SK-N-SH (cell line): ENCODE results near the gene ITPA. TPM values are rescaled to one million over a fixed set of nuclear protein-coding genes. Genes with fewer than 3 reads are reported as not detected.
"Not testable (repeated sequence)": the region's sequence is repeated elsewhere in the genome, so short reads cannot be mapped to it uniquely, and the experiment has no call there.

Experiments used
- CTCF ChIA-PET: fragments of 300-600, 350-600 bp; formaldehyde crosslinking; extraction: SDS; loops from one replicate; lab custom pipeline; 2021; lab: Yijun Ruan, JAX
- POLR2A ChIA-PET: fragments of 350-600 bp; sonication (Branson Sonifier 250); formaldehyde crosslinking; extraction: SDS; loops from one replicate; lab custom pipeline; 2020; ENCODE audit warnings: antibody characterized with exemption, inconsistent platforms; lab: Yijun Ruan, JAX
- DNase-seq: peaks from one replicate; pipeline ENCODE4 v3.0.0; 2012
- H2AFZ ChIP-seq: fragments of 200-600 bp; sonication (generic); 2 replicates; pipeline ENCODE4 v1.8.1; 2016; ENCODE audit warnings: antibody characterized with exemption, mild to moderate bottlenecking, low read depth
- H3F3A ChIP-seq: fragments of 200-600 bp; sonication (generic); replicated peaks from 2 replicates; pipeline ENCODE3; 2016; ENCODE audit warnings: antibody characterized with exemption, mild to moderate bottlenecking; ENCODE audit not compliant: insufficient read depth
- H3K27ac ChIP-seq, 2 experiments: fragments of 200-500 bp in 1 of 2; fragments of 200-600 bp in 1 of 2; sonication (Bioruptor generic) in 1 of 2; sonication (generic), shearing (Covaris generic) in 1 of 2; 2 replicates each; pipeline versions ENCODE4 v1.5.1 to v1.6.1; 2014 to 2016; ENCODE audit warnings: low read depth in 2 of 2, inconsistent platforms in 1 of 2, low read length in 1 of 2, mild to moderate bottlenecking in 1 of 2, mixed read lengths in 1 of 2
- H3K27me3 ChIP-seq: fragments of 200-600 bp; sonication (generic), shearing (Covaris generic); 2 replicates; pipeline ENCODE4 v1.6.1; 2016; ENCODE audit warnings: mixed run types; ENCODE audit not compliant: insufficient read depth
- H3K36me3 ChIP-seq, 2 experiments: fragments of 200-500 bp in 1 of 2; fragments of 200-600 bp in 1 of 2; sonication (Bioruptor generic) in 1 of 2; sonication (generic) in 1 of 2; replicated peaks in 1 of 2; 2 replicates each; pipeline versions ENCODE3 to v1.5.1; 2014 to 2016; ENCODE audit warnings: low read length in 1 of 2, mild to moderate bottlenecking in 1 of 2; ENCODE audit not compliant: insufficient read depth in 2 of 2, control insufficient read depth in 1 of 2
- H3K4me1 ChIP-seq, 2 experiments: fragments of 200-500 bp in 1 of 2; fragments of 200-600 bp in 1 of 2; sonication (Bioruptor generic) in 1 of 2; sonication (generic), shearing (Covaris generic) in 1 of 2; 2 replicates each; pipeline versions ENCODE4 v1.5.1 to v1.6.1; 2014 to 2016; ENCODE audit warnings: low read depth in 1 of 2, low read length in 1 of 2, mixed run types in 1 of 2; ENCODE audit not compliant: insufficient read depth in 2 of 2, control insufficient read depth in 1 of 2
- H3K4me2 ChIP-seq: fragments of 200-600 bp; sonication (generic), shearing (Covaris generic); 2 replicates; pipeline ENCODE4 v1.6.1; 2017; ENCODE audit warnings: mixed run types
- H3K4me3 ChIP-seq, 2 experiments: fragments of 200-500 bp in 1 of 2; fragments of 200-600 bp in 1 of 2; sonication (Bioruptor generic) in 1 of 2; sonication (generic), shearing (Covaris generic) in 1 of 2; 2 replicates each; pipeline versions ENCODE4 v1.5.1 to v1.8.1; 2014 to 2016; ENCODE audit warnings: low read depth in 2 of 2, inconsistent platforms in 1 of 2, low read length in 1 of 2, mild to moderate bottlenecking in 1 of 2, mixed read lengths in 1 of 2, moderate library complexity in 1 of 2
- H3K79me2 ChIP-seq: fragments of 200-600 bp; sonication (generic); 2 replicates; pipeline ENCODE4 v1.8.1; 2017; ENCODE audit warnings: mild to moderate bottlenecking; ENCODE audit not compliant: insufficient read depth
- H3K9ac ChIP-seq: fragments of 200-600 bp; sonication (generic); 2 replicates; pipeline ENCODE4 v1.6.1; 2017; ENCODE audit warnings: mixed run types
- H3K9me2 ChIP-seq: fragments of 200-600 bp; sonication (generic); 2 replicates; pipeline ENCODE4 v1.6.1; 2017; ENCODE audit warnings: mixed run types
- H3K9me3 ChIP-seq: fragments of 200-600 bp; sonication (generic); 2 replicates; pipeline ENCODE4 v1.6.1; 2017; ENCODE audit warnings: mixed run types, mild to moderate bottlenecking, moderate library complexity
- H4K20me1 ChIP-seq: fragments of 200-600 bp; sonication (generic); 2 replicates; pipeline ENCODE4 v1.6.1; 2017; ENCODE audit warnings: mild to moderate bottlenecking, mixed run types; ENCODE audit not compliant: insufficient read depth
- FOXJ3 ChIP-seq: sonication (generic); formaldehyde crosslinking; IDR thresholded peaks from 2 replicates; pipeline ENCODE4 v1.5.1; 2020; ENCODE audit warnings: mild to moderate bottlenecking, missing genetic modification reagents
- FOXM1 ChIP-seq: IDR thresholded peaks from 2 replicates; pipeline ENCODE4 v1.4.0; 2012; ENCODE audit warnings: low read depth, mild to moderate bottlenecking
- IRF3 ChIP-seq: fragments of 150-350 bp; IDR thresholded peaks from 2 replicates; pipeline ENCODE4 v1.6.1; 2016; ENCODE audit warnings: mild to moderate bottlenecking, low read depth, low read length
- RFX5 ChIP-seq: IDR thresholded peaks from 2 replicates; pipeline ENCODE4 v1.6.1; 2012; ENCODE audit warnings: mild to moderate bottlenecking, improper control_type of control experiment, low read length
- USF1 ChIP-seq: IDR thresholded peaks from 2 replicates; pipeline ENCODE4 v1.4.0; 2012; ENCODE audit warnings: low read depth, borderline replicate concordance
- YY1 ChIP-seq: IDR thresholded peaks from 2 replicates; pipeline ENCODE4 v1.4.0; 2012; ENCODE audit warnings: low read depth, mild to moderate bottlenecking
- WGBS: methylation state at CpG from one replicate; pipeline ENCODE4 v1.1.6; 2017; ENCODE audit warnings: low lambda C conversion rate; 5-methylcytosine and 5-hydroxymethylcytosine counted together
- polyA plus RNA-seq, 3 experiments: library from polyadenylated mRNA; depleted of rRNA; stranded (reverse); fragments of >200 nt; gene quantifications; 2 replicates each; pipeline ENCODE4 v1.2.3, GENCODE V29; 2012
- TF ChIP-seq, protein P1 (sequence below): IDR thresholded peaks from 2 replicates; pipeline ENCODE4 v1.4.0; 2012; ENCODE audit warnings: low read depth
- TF ChIP-seq, protein P2 (sequence below): IDR thresholded peaks from 2 replicates; pipeline ENCODE4 v1.4.0; 2012; ENCODE audit warnings: low read depth, borderline replicate concordance
- TF ChIP-seq, protein P3 (sequence below): fragments of 150-350 bp; IDR thresholded peaks from 2 replicates; pipeline ENCODE4 v1.6.1; 2017; ENCODE audit warnings: antibody characterized with exemption, low read length, low read depth, borderline replicate concordance
- TF ChIP-seq, protein P4 (sequence below): fragments of 200-600 bp; sonication (generic); IDR thresholded peaks from 2 replicates; pipeline ENCODE4 v1.6.1; 2017; ENCODE audit warnings: antibody characterized with exemption, mild to moderate bottlenecking, moderate library complexity

The ITPA gene
- polyA plus RNA-seq, 1 of the 3 experiments (the other 2 are of a cell fraction) = 66.7 TPM

DNA sequence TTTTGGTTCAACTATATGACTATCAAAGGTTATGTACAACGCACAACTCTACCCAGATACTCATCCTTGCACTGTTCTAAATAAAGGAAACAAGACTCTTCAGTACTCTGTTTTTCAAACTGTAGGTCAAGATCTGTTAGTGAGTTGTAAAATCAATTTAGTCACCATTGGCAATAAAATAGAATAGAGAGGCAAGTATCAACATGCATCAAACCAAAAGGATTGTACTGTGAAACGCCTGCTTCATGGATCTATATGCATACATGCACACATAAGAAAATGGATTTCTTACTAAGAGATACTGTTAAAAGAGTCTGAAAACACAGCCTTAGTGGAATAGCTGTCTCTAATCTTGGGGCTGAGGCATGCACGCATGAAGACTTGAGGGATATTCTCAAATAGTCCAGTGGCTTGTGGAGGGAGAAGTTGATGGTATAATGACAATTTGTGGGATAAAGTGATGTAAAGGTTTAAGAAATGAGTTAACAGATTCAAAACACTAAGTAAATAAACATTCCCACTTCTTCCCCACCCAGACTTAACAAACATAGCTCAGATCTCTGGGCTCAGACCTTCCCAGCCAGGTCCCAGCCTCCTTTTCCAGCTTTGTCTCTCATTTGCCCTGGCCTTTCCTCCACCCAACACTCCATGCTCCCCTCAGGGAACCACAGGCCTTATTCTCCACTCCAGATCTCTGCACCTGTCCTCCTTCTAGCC lies 25.2 kb upstream of the ITPA start:
- no peaks in the 10 kb centered on the region for H3K9me2 ChIP-seq
- peaks cover 10% of the 10 kb centered on the region for H3F3A ChIP-seq
- ChIA-PET CTCF (interaction anchor here (0.8 to 2.1 kb wide), 2 partner anchors 9 to 35 kb away, joined by 3 to 6 read pairs; no protein-coding TSS in a partner anchor), POLR2A (no interaction called here)
- no peak overlapping the region for H3K4me2 ChIP-seq
- H3K9ac ChIP-seq = no peak overlapping the region
- no peak overlapping the region for H3K27ac ChIP-seq
- H3K4me3 ChIP-seq = no peak overlapping the region
- DNase-seq = no peak
- no peaks in the 10 kb centered on the region for H3K9me3 ChIP-seq
- no peak overlapping the region for H2AFZ ChIP-seq
- no peaks in the 10 kb centered on the region for H4K20me1 ChIP-seq
- H3K79me2 ChIP-seq = no peaks in the 10 kb centered on the region
- TF ChIP-seq, protein P1, sequence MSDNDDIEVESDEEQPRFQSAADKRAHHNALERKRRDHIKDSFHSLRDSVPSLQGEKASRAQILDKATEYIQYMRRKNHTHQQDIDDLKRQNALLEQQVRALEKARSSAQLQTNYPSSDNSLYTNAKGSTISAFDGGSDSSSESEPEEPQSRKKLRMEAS = no peak
- TF ChIP-seq FOXM1 = no peak
- TF ChIP-seq, protein P2, sequence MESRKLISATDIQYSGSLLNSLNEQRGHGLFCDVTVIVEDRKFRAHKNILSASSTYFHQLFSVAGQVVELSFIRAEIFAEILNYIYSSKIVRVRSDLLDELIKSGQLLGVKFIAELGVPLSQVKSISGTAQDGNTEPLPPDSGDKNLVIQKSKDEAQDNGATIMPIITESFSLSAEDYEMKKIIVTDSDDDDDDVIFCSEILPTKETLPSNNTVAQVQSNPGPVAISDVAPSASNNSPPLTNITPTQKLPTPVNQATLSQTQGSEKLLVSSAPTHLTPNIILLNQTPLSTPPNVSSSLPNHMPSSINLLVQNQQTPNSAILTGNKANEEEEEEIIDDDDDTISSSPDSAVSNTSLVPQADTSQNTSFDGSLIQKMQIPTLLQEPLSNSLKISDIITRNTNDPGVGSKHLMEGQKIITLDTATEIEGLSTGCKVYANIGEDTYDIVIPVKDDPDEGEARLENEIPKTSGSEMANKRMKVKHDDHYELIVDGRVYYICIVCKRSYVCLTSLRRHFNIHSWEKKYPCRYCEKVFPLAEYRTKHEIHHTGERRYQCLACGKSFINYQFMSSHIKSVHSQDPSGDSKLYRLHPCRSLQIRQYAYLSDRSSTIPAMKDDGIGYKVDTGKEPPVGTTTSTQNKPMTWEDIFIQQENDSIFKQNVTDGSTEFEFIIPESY = no peak
- TF ChIP-seq, protein P3, sequence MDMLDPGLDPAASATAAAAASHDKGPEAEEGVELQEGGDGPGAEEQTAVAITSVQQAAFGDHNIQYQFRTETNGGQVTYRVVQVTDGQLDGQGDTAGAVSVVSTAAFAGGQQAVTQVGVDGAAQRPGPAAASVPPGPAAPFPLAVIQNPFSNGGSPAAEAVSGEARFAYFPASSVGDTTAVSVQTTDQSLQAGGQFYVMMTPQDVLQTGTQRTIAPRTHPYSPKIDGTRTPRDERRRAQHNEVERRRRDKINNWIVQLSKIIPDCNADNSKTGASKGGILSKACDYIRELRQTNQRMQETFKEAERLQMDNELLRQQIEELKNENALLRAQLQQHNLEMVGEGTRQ = no peak
- TF ChIP-seq YY1 = no peak
- TF ChIP-seq FOXJ3 (CRISPR knock-in tag) = no peak
- no peak for TF ChIP-seq IRF3
- TF ChIP-seq USF1 = no peak
- TF ChIP-seq, protein P4, sequence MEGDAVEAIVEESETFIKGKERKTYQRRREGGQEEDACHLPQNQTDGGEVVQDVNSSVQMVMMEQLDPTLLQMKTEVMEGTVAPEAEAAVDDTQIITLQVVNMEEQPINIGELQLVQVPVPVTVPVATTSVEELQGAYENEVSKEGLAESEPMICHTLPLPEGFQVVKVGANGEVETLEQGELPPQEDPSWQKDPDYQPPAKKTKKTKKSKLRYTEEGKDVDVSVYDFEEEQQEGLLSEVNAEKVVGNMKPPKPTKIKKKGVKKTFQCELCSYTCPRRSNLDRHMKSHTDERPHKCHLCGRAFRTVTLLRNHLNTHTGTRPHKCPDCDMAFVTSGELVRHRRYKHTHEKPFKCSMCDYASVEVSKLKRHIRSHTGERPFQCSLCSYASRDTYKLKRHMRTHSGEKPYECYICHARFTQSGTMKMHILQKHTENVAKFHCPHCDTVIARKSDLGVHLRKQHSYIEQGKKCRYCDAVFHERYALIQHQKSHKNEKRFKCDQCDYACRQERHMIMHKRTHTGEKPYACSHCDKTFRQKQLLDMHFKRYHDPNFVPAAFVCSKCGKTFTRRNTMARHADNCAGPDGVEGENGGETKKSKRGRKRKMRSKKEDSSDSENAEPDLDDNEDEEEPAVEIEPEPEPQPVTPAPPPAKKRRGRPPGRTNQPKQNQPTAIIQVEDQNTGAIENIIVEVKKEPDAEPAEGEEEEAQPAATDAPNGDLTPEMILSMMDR = no peak
- no peak for TF ChIP-seq RFX5
- no peaks in the 10 kb centered on the region for H3K27me3 ChIP-seq
- 99% methylated on average over 3 of the region's 3 CpGs for WGBS
- no peaks in the 10 kb centered on the region for H3K4me1 ChIP-seq
- no peaks in the 10 kb centered on the region for H3K36me3 ChIP-seq

DNA sequence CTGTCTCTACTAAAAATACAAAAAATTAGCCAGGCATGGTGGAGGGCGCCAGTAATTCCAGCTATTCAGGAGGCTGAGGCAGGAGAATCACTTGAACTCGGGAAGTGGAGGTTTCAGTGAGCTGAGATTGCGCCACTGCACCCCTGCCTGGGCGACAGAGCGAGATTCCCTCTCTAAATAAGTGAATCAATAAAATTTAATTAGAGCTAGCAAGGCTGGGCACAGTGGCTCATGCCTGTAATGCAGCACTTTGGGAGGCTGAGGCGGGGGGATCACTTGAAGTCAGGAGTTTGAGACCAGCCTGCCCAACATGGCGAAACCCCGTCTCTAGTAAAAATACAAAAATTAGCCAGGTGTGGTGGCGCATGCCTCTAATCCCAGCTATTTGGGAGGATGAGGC lies 21.4 kb upstream of the ITPA start:
- peaks cover 0 to 35% of the 10 kb centered on the region in 2 experiments for H3K36me3 ChIP-seq
- POLR2A ChIA-PET, H4K20me1 ChIP-seq, H3K9ac ChIP-seq, H3K4me2 ChIP-seq, H3K27me3 ChIP-seq, H3K4me3 ChIP-seq, DNase-seq, H2AFZ ChIP-seq, H3K4me1 ChIP-seq, H3K27ac ChIP-seq, H3K9me2 ChIP-seq, H3K9me3 ChIP-seq, H3K79me2 ChIP-seq, H3F3A ChIP-seq: not testable (repeated sequence)
- over 99% methylated on average over 9 of the region's 9 CpGs for WGBS
- CTCF ChIA-PET = interaction anchor here (0.6 kb wide), 1 partner anchor 497 kb away, joined by 3 read pairs; no protein-coding TSS in a partner anchor
